Natural killer cell (primary cell): Measurements from ENCODE around the gene MCOLN3. TPM values are rescaled to one million over a fixed set of nuclear protein-coding genes. Genes with fewer than 3 reads are reported as not detected.

Source experiments
- ATAC-seq, 3 donors: fragments of 150-1000 bp in 2 of 3; fragments of 200-7000 bp in 1 of 3; cut with Tn5 transposase; 1 replicate in 1 of 3; 2 replicates in 2 of 3; pipeline ENCODE4 v1.10.0; 2021; ENCODE audit warnings: mild to moderate bottlenecking in 2 of 3, moderate library complexity in 2 of 3
- DNase-seq, 2 donors: peaks; one replicate each; pipeline versions ENCODE4 v3.0.0 to v3.0.0-alpha.2; 2013 to 2021; ENCODE audit warnings: mixed read lengths in 1 of 2
- H3K27ac ChIP-seq: one replicate; pipeline ENCODE4 v1.5.1; 2013; ENCODE audit warnings: mild to moderate bottlenecking, low read length
- H3K27me3 ChIP-seq: one replicate; pipeline ENCODE4 v1.6.1; 2013; ENCODE audit warnings: low read length; ENCODE audit not compliant: control insufficient read depth, insufficient read depth
- H3K36me3 ChIP-seq: one replicate; pipeline ENCODE4 v1.6.1; 2013; ENCODE audit warnings: low read length; ENCODE audit not compliant: control insufficient read depth, insufficient read depth
- H3K4me1 ChIP-seq: one replicate; pipeline ENCODE4 v1.6.1; 2013; ENCODE audit warnings: low read length; ENCODE audit not compliant: control insufficient read depth, insufficient read depth
- H3K4me3 ChIP-seq: one replicate; pipeline ENCODE4 v1.5.1; 2013; ENCODE audit warnings: low read length
- H3K9me3 ChIP-seq: one replicate; pipeline ENCODE4 v1.6.1; 2013; ENCODE audit warnings: low read length; ENCODE audit not compliant: control insufficient read depth, insufficient read depth
- H3K27ac Mint-ChIP-seq, 2 donors: one replicate each; pipeline ENCODE4 v1.8.0; 2022; ENCODE audit warnings: mild to moderate bottlenecking in 2 of 2, mixed read lengths in 2 of 2, moderate library complexity in 1 of 2
- H3K27me3 Mint-ChIP-seq, 2 donors: one replicate each; pipeline ENCODE4 v1.8.0; 2022; ENCODE audit warnings: low read depth in 2 of 2, mixed read lengths in 2 of 2
- H3K36me3 Mint-ChIP-seq: one replicate; pipeline ENCODE4 v1.8.0; 2022; ENCODE audit warnings: mixed read lengths
- H3K4me1 Mint-ChIP-seq, 2 donors: one replicate each; pipeline ENCODE4 v1.8.0; 2022; ENCODE audit warnings: mixed read lengths in 2 of 2
- H3K4me3 Mint-ChIP-seq: one replicate; pipeline ENCODE4 v1.8.0; 2022; ENCODE audit warnings: mild to moderate bottlenecking, moderate library complexity, mixed read lengths
- H3K9me3 Mint-ChIP-seq, 2 donors: one replicate each; pipeline ENCODE4 v1.8.0; 2022; ENCODE audit warnings: mixed read lengths in 2 of 2
- CTCF ChIP-seq: fragments of 200-600 bp; IDR thresholded peaks from one replicate; pipeline ENCODE4 v1.8.0; 2022; ENCODE audit warnings: antibody characterized with exemption
- WGBS: methylation state at CpG from one replicate; pipeline ENCODE4 v1.1.7; 2013; ENCODE audit warnings: missing lambda C conversion rate; ENCODE audit not compliant: insufficient coverage; 5-methylcytosine and 5-hydroxymethylcytosine counted together
- intact Hi-C: fragments of 100-400 bp; cut with micrococcal nuclease; formaldehyde crosslinking; loops from one replicate; pipeline ENCODE4 v1.14.2; 2022
- total RNA-seq, 4 donors: library from RNA; stranded (reverse); fragments of 120-200 nt in 1 of 4; gene quantifications; one replicate each; pipeline versions ENCODE4 v1.2.3 to v1.2.4, GENCODE V29; 2013 to 2022

Gene MCOLN3
- total RNA-seq, 3 donors from 2014 or later (not counting 1 experiment from before 2014, with no cell fraction given) = not detected

GRCh38 chr1:84972377-84972987 is 75.8 kb downstream of the MCOLN3 start:
- peak in 1 of 3 donors; percentile 64 for ATAC-seq
- Histone ChIP-seq H3K27me3 (no peaks in the 10 kb centered on the region), H3K4me3 (no peak overlapping the region), H3K27ac (no peak overlapping the region), H3K36me3 (no peaks in the 10 kb centered on the region), H3K4me1 (peaks cover 16% of the 10 kb centered on the region), H3K9me3 (no peaks in the 10 kb centered on the region)
- Mint-ChIP-seq H3K4me1 (no peaks in the 10 kb centered on the region), H3K4me3 (no peak overlapping the region), H3K27me3 (peaks cover 0 to 4% of the 10 kb centered on the region in 2 donors), H3K9me3 (no peaks in the 10 kb centered on the region), H3K36me3 (no peaks in the 10 kb centered on the region), H3K27ac (no peak overlapping the region)
- TF ChIP-seq CTCF = no peak
- peak in 1 of 2 donors; percentile 17 for DNase-seq
- intact Hi-C loops = no loop called here
- 67% methylated on average over 1 of the region's 1 CpG for WGBS

GRCh38 chr1:84971957-84972356 is 76.3 kb downstream of the MCOLN3 start:
- Histone ChIP-seq H3K9me3 (no peaks in the 10 kb centered on the region), H3K27ac (no peak overlapping the region), H3K4me3 (no peak overlapping the region), H3K27me3 (no peaks in the 10 kb centered on the region), H3K36me3 (no peaks in the 10 kb centered on the region), H3K4me1 (peaks cover 16% of the 10 kb centered on the region)
- no peak for TF ChIP-seq CTCF
- whole genome bisulfite sequencing = 63% methylated on average over 2 of the region's 2 CpGs
- Mint-ChIP-seq H3K36me3 (no peaks in the 10 kb centered on the region), H3K9me3 (no peaks in the 10 kb centered on the region), H3K27ac (no peak overlapping the region), H3K27me3 (peaks cover 0 to 6% of the 10 kb centered on the region in 2 donors), H3K4me3 (no peak overlapping the region), H3K4me1 (no peaks in the 10 kb centered on the region)
- peak in 1 of 2 donors; percentile 9 for DNase-seq
- no peak for ATAC-seq
- intact Hi-C loops = no loop called here

GRCh38 chr1:84969489-84970250 is 78.6 kb downstream of the MCOLN3 start:
- no peaks in the 10 kb centered on the region for H3K36me3 Mint-ChIP-seq
- intact Hi-C loops = no loop called here
- 85% methylated on average over 7 of the region's 7 CpGs for WGBS

More at GRCh38 chr1:84969489-84970250, 78.6 kb downstream of the MCOLN3 start:
- Mint-ChIP-seq H3K9me3 (no peaks in the 10 kb centered on the region), H3K27me3 (peaks cover 0 to 3% of the 10 kb centered on the region in 2 donors), H3K4me3 (no peak overlapping the region), H3K4me1 (no peaks in the 10 kb centered on the region), H3K27ac (no peak overlapping the region)
- Histone ChIP-seq H3K27ac (no peak overlapping the region), H3K4me3 (no peak overlapping the region), H3K4me1 (peaks cover 11% of the 10 kb centered on the region), H3K9me3 (no peaks in the 10 kb centered on the region), H3K36me3 (no peaks in the 10 kb centered on the region), H3K27me3 (no peaks in the 10 kb centered on the region)
- no peak for TF ChIP-seq CTCF
- ATAC-seq = no peak
- DNase-seq = peak in 1 of 2 donors; percentile 39
